Measurements from ENCODE around the gene PHLDB2. TPM values are rescaled to one million over a fixed set of nuclear protein-coding genes. Genes with fewer than 3 reads are reported as not detected.

Gene PHLDB2
- total and polyA plus RNA-seq, 2 donors (not counting 1 experiment from before 2014, with no cell fraction given): 33.8 to 47.9 TPM

DNA sequence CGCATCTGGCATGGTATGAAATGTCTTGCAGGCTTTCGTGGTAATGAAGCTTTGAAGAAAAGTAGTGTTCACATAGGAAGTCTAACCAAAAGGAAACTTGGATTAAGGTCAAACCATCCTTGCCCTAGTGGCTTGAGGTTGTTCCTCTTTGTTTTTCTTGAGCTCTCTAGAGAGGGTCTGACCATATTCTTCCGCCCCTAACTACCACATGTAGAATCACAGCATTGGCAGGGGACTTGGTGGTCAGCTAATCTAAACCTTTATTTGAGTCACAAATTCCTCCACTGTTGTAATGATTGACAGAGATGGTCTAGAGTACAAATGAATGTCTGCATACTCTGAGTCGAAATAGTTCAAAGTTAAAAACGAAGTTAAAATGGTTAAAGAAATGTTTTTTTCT, 39.1 kb upstream of the PHLDB2 start:
- H3K9ac ChIP-seq (ENCODE audit: insufficient read depth, low read length): no peak overlapping the region
- no peaks in the 10 kb centered on the region for H3K27me3 ChIP-seq (ENCODE audit: control insufficient read depth, insufficient read depth, low read length)
- H3K36me3 ChIP-seq (ENCODE audit: control insufficient read depth, insufficient read depth, low read length): no peaks in the 10 kb centered on the region
- no peaks in the 10 kb centered on the region for H3K79me2 ChIP-seq (ENCODE audit: control insufficient read depth, insufficient read depth, low read length)
- H3K4me2 ChIP-seq (ENCODE audit: extremely low read depth, insufficient read depth, low read length): no peak overlapping the region
- H3K4me1 ChIP-seq (ENCODE audit: control insufficient read depth, extremely low read depth, insufficient read depth, low read length): no peaks in the 10 kb centered on the region
- H3K9me3 ChIP-seq (ENCODE audit: control insufficient read depth, insufficient read depth, low read depth, low read length): no peaks in the 10 kb centered on the region
- DNase-seq (ENCODE audit: low read depth in 2 of 2): peak in 1 of 2 donors; percentile 50
- H4K20me1 ChIP-seq (ENCODE audit: control insufficient read depth, extremely low read depth, insufficient read depth, low read length): no peaks in the 10 kb centered on the region
- H3K4me3 ChIP-seq (replicated peaks in 1 of 4; ENCODE audit: control extremely low read depth in 1 of 4, insufficient read depth in 1 of 4, low read depth in 3 of 4, low read length in 4 of 4): no peak overlapping the region
- H3K27ac ChIP-seq (ENCODE audit: insufficient read depth, low read length): no peak overlapping the region
- no peak overlapping the region for H2AFZ ChIP-seq (ENCODE audit: low read length)
- TF ChIP-seq EZH2 (IDR thresholded peaks at IDR 0.05; ENCODE audit: low read length, missing control alignments): no peak
- TF ChIP-seq, protein P1, sequence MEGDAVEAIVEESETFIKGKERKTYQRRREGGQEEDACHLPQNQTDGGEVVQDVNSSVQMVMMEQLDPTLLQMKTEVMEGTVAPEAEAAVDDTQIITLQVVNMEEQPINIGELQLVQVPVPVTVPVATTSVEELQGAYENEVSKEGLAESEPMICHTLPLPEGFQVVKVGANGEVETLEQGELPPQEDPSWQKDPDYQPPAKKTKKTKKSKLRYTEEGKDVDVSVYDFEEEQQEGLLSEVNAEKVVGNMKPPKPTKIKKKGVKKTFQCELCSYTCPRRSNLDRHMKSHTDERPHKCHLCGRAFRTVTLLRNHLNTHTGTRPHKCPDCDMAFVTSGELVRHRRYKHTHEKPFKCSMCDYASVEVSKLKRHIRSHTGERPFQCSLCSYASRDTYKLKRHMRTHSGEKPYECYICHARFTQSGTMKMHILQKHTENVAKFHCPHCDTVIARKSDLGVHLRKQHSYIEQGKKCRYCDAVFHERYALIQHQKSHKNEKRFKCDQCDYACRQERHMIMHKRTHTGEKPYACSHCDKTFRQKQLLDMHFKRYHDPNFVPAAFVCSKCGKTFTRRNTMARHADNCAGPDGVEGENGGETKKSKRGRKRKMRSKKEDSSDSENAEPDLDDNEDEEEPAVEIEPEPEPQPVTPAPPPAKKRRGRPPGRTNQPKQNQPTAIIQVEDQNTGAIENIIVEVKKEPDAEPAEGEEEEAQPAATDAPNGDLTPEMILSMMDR (conservative IDR thresholded peaks at IDR 0.05 in 1 of 2, IDR thresholded peaks at IDR 0.05 in 1 of 2; ENCODE audit: low read depth in 1 of 2, low read length in 2 of 2): no peak

DNA sequence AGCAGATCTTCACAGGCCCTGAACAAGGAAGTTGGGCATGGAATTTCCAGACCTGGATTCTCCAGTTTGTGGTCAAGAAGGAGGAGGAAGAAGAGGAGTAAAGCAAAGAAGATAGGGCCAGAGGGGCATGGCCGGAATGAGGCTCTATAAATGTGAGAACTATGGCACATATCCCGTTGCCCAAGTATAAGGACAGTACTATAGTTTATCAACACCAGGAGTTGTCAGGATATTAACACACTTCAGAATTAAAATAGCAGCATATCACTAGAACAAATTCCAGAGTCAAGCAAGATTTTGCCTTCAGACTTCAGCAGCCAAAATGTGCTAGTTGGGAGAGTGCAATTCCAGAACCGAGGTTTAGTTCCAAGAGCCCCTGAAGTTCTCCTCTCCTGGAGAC, 38.4 kb upstream of the PHLDB2 start:
- H3K4me1 ChIP-seq (ENCODE audit: control insufficient read depth, extremely low read depth, insufficient read depth, low read length): no peaks in the 10 kb centered on the region
- TF ChIP-seq, protein P1 (conservative IDR thresholded peaks at IDR 0.05 in 1 of 2, IDR thresholded peaks at IDR 0.05 in 1 of 2; ENCODE audit: low read depth in 1 of 2, low read length in 2 of 2): no peak
- TF ChIP-seq EZH2 (IDR thresholded peaks at IDR 0.05; ENCODE audit: low read length, missing control alignments): no peak
- no peaks in the 10 kb centered on the region for H3K27me3 ChIP-seq (ENCODE audit: control insufficient read depth, insufficient read depth, low read length)
- H3K36me3 ChIP-seq (ENCODE audit: control insufficient read depth, insufficient read depth, low read length): no peaks in the 10 kb centered on the region
- H3K9me3 ChIP-seq (ENCODE audit: control insufficient read depth, insufficient read depth, low read depth, low read length): no peaks in the 10 kb centered on the region
- H3K4me2 ChIP-seq (ENCODE audit: extremely low read depth, insufficient read depth, low read length): no peak overlapping the region
- H4K20me1 ChIP-seq (ENCODE audit: control insufficient read depth, extremely low read depth, insufficient read depth, low read length): no peaks in the 10 kb centered on the region
- H3K4me3 ChIP-seq (replicated peaks in 1 of 4; ENCODE audit: control extremely low read depth in 1 of 4, insufficient read depth in 1 of 4, low read depth in 3 of 4, low read length in 4 of 4): no peak overlapping the region
- no peaks in the 10 kb centered on the region for H3K79me2 ChIP-seq (ENCODE audit: control insufficient read depth, insufficient read depth, low read length)
- no peak overlapping the region for H2AFZ ChIP-seq (ENCODE audit: low read length)
- no peak for DNase-seq (ENCODE audit: low read depth in 2 of 2)
- no peak overlapping the region for H3K27ac ChIP-seq (ENCODE audit: insufficient read depth, low read length)
- H3K9ac ChIP-seq (ENCODE audit: insufficient read depth, low read length): no peak overlapping the region

GRCh38 chr3:111821891-111822290, 37.2 kb upstream of the PHLDB2 start:
- Histone ChIP-seq H4K20me1 (ENCODE audit: control insufficient read depth, extremely low read depth, insufficient read depth, low read length) (no peaks in the 10 kb centered on the region), H2AFZ (ENCODE audit: low read length) (no peak overlapping the region), H3K4me2 (ENCODE audit: extremely low read depth, insufficient read depth, low read length) (no peak overlapping the region), H3K9ac (ENCODE audit: insufficient read depth, low read length) (no peak overlapping the region), H3K4me3 (replicated peaks in 1 of 4; ENCODE audit: control extremely low read depth in 1 of 4, insufficient read depth in 1 of 4, low read depth in 3 of 4, low read length in 4 of 4) (no peak overlapping the region), H3K27me3 (ENCODE audit: control insufficient read depth, insufficient read depth, low read length) (no peaks in the 10 kb centered on the region), H3K36me3 (ENCODE audit: control insufficient read depth, insufficient read depth, low read length) (no peaks in the 10 kb centered on the region), H3K79me2 (ENCODE audit: control insufficient read depth, insufficient read depth, low read length) (no peaks in the 10 kb centered on the region), H3K27ac (ENCODE audit: insufficient read depth, low read length) (no peak overlapping the region), H3K9me3 (ENCODE audit: control insufficient read depth, insufficient read depth, low read depth, low read length) (no peaks in the 10 kb centered on the region), H3K4me1 (ENCODE audit: control insufficient read depth, extremely low read depth, insufficient read depth, low read length) (no peaks in the 10 kb centered on the region)
- no peak for DNase-seq (ENCODE audit: low read depth in 2 of 2)
- TF ChIP-seq, protein P1 (conservative IDR thresholded peaks at IDR 0.05 in 1 of 2, IDR thresholded peaks at IDR 0.05 in 1 of 2; ENCODE audit: low read depth in 1 of 2, low read length in 2 of 2): no peak
- no peak for TF ChIP-seq EZH2 (IDR thresholded peaks at IDR 0.05; ENCODE audit: low read length, missing control alignments)
